H1 (cell line): ENCODE measurements around the gene CAMKMT. TPM values are rescaled to one million over a fixed set of nuclear protein-coding genes. Genes with fewer than 3 reads are reported as not detected.

ENCODE experiments used
- CTCF ChIA-PET: fragments of 300-600 bp; sonication (Branson Sonifier 250); formaldehyde crosslinking; loops from one replicate; lab custom pipeline; 2021; ENCODE audit not compliant: partially characterized antibody; lab: Charles Lee
- POLR2A ChIA-PET: fragments of 300-600 bp; sonication (Branson Sonifier 250); formaldehyde crosslinking; loops from one replicate; lab custom pipeline; 2021; ENCODE audit warnings: inconsistent platforms; ENCODE audit not compliant: partially characterized antibody; lab: Charles Lee
- DNase-seq, 2 experiments: peaks; one replicate each; pipeline versions ENCODE4 v3.0.0 to v3.0.0-alpha.2; 2010 to 2022; ENCODE audit warnings: low spot score in 2 of 2, low read depth in 1 of 2, mixed read lengths in 1 of 2
- FAIRE-seq: peaks from 2 replicates; lab custom pipeline; 2011; peaks lifted over from hg19 to GRCh38; lab: Jason Lieb, UNC
- H2AFZ ChIP-seq: 2 replicates; pipeline ENCODE4 v1.8.1; 2012; ENCODE audit warnings: low read length, inconsistent platforms
- H2AK5ac ChIP-seq: 2 replicates; pipeline ENCODE4 v1.6.1; 2013; ENCODE audit warnings: low read depth, low read length
- H2BK120ac ChIP-seq: replicated peaks from 2 replicates; pipeline ENCODE3; 2013; ENCODE audit warnings: low read depth, low read length, inconsistent platforms
- H2BK12ac ChIP-seq: 2 replicates; pipeline ENCODE4 v1.6.1; 2013; ENCODE audit warnings: low read depth, low read length
- H2BK15ac ChIP-seq: 2 replicates; pipeline ENCODE4 v1.6.1; 2013; ENCODE audit warnings: low read length
- H2BK20ac ChIP-seq: 2 replicates; pipeline ENCODE4 v1.6.1; 2013; ENCODE audit warnings: low read length
- H2BK5ac ChIP-seq: 2 replicates; pipeline ENCODE4 v1.6.1; 2013; ENCODE audit warnings: low read depth, low read length
- H3K14ac ChIP-seq: 2 replicates; pipeline ENCODE4 v1.6.1; 2013; ENCODE audit warnings: inconsistent platforms; ENCODE audit not compliant: insufficient read length
- H3K18ac ChIP-seq: 2 replicates; pipeline ENCODE4 v1.6.1; 2013; ENCODE audit warnings: low read length; ENCODE audit errors: extremely low read depth
- H3K23ac ChIP-seq: 2 replicates; pipeline ENCODE4 v1.6.1; 2013; ENCODE audit warnings: inconsistent platforms; ENCODE audit not compliant: insufficient read length
- H3K23me2 ChIP-seq: 2 replicates; pipeline ENCODE4 v1.6.1; 2013; ENCODE audit warnings: low read depth, low read length
- H3K27ac ChIP-seq: 2 replicates; pipeline ENCODE4 v1.6.1; 2011; ENCODE audit warnings: low read depth, low read length, inconsistent platforms
- H3K27me3 ChIP-seq, 4 experiments: replicated peaks in 1 of 4; 1 replicate in 1 of 4; 2 replicates in 3 of 4; pipeline versions ENCODE4 v1.6.1 to v1.8.1; 2011 to 2013; ENCODE audit warnings: low read length in 3 of 4, mild to moderate bottlenecking in 3 of 4, inconsistent platforms in 2 of 4, mixed read lengths in 2 of 4, moderate library complexity in 1 of 4; ENCODE audit not compliant: control insufficient read depth in 3 of 4, insufficient read depth in 3 of 4; ENCODE audit errors: extremely low read depth in 1 of 4
- H3K36me3 ChIP-seq, 4 experiments: 2 replicates each; pipeline versions ENCODE4 v1.6.1 to v1.8.1; 2011 to 2013; ENCODE audit warnings: mild to moderate bottlenecking in 4 of 4, low read length in 3 of 4, moderate library complexity in 2 of 4, control low read depth in 1 of 4, inconsistent platforms in 1 of 4; ENCODE audit not compliant: insufficient read depth in 4 of 4, control insufficient read depth in 2 of 4
- H3K4ac ChIP-seq: replicated peaks from 2 replicates; pipeline ENCODE3; 2013; ENCODE audit warnings: low read length, low read depth, mixed read lengths, inconsistent platforms; ENCODE audit not compliant: insufficient read length
- H3K4me1 ChIP-seq, 4 experiments: replicated peaks in 1 of 4; 1 replicate in 1 of 4; 2 replicates in 3 of 4; pipeline versions ENCODE4 v1.6.1 to v1.8.1; 2011 to 2013; ENCODE audit warnings: low read length in 3 of 4, inconsistent platforms in 2 of 4, mixed read lengths in 1 of 4; ENCODE audit not compliant: insufficient read depth in 4 of 4, control insufficient read depth in 3 of 4
- H3K4me2 ChIP-seq, 2 experiments: 2 replicates each; pipeline versions ENCODE4 v1.6.1 to v1.8.1; 2011 to 2013; ENCODE audit warnings: low read depth in 2 of 2, low read length in 2 of 2, control low read depth in 1 of 2, inconsistent platforms in 1 of 2, mild to moderate bottlenecking in 1 of 2; ENCODE audit not compliant: insufficient read depth in 1 of 2
- H3K4me3 ChIP-seq, 4 experiments: fragments of 200-600, 300-600 bp in 1 of 4; sonication (generic), shearing (Covaris generic), sonication (Bioruptor Twin) in 1 of 4; 2 replicates each; pipeline versions ENCODE4 v1.5.1 to v1.8.1; 2011 to 2016; ENCODE audit warnings: low read length in 4 of 4, low read depth in 3 of 4, control low read depth in 2 of 4, inconsistent platforms in 2 of 4, mild to moderate bottlenecking in 2 of 4, mixed read lengths in 1 of 4, moderate library complexity in 1 of 4; ENCODE audit not compliant: insufficient read depth in 2 of 4; ENCODE audit errors: extremely low read depth in 1 of 4
- H3K56ac ChIP-seq: replicated peaks from 2 replicates; pipeline ENCODE3; 2013; ENCODE audit warnings: low read depth, mild to moderate bottlenecking, mixed read lengths, low read length, inconsistent platforms; ENCODE audit not compliant: insufficient read length
- H3K79me1 ChIP-seq: 2 replicates; pipeline ENCODE4 v1.6.1; 2013; ENCODE audit warnings: low read depth, low read length, control low read depth
- H3K79me2 ChIP-seq, 2 experiments: 2 replicates each; pipeline versions ENCODE4 v1.6.1 to v1.8.1; 2012 to 2013; ENCODE audit warnings: low read length in 2 of 2, mild to moderate bottlenecking in 2 of 2, inconsistent platforms in 1 of 2; ENCODE audit not compliant: insufficient read depth in 2 of 2, control insufficient read depth in 1 of 2
- H3K9ac ChIP-seq, 4 experiments: replicated peaks in 1 of 4; 1 replicate in 1 of 4; 2 replicates in 3 of 4; pipeline versions ENCODE4 v1.6.1 to v1.8.1; 2011 to 2013; ENCODE audit warnings: low read depth in 3 of 4, low read length in 3 of 4, control low read depth in 2 of 4, mild to moderate bottlenecking in 2 of 4, moderate library complexity in 2 of 4, inconsistent platforms in 1 of 4; ENCODE audit errors: extremely low read depth in 1 of 4
- H3K9me3 ChIP-seq, 2 experiments: 2 replicates each; pipeline versions ENCODE4 v1.6.1 to v1.8.1; 2012 to 2013; ENCODE audit warnings: mild to moderate bottlenecking in 2 of 2, moderate library complexity in 2 of 2, control low read depth in 1 of 2, inconsistent platforms in 1 of 2, low read depth in 1 of 2, low read length in 1 of 2, mixed read lengths in 1 of 2; ENCODE audit not compliant: insufficient read depth in 2 of 2
- H4K20me1 ChIP-seq, 2 experiments: replicated peaks in 1 of 2; 2 replicates each; pipeline versions ENCODE3 to v1.8.1; 2011 to 2013; ENCODE audit warnings: inconsistent platforms in 2 of 2, low read length in 2 of 2, mild to moderate bottlenecking in 1 of 2; ENCODE audit not compliant: insufficient read depth in 2 of 2, control insufficient read depth in 1 of 2
- H4K5ac ChIP-seq: 2 replicates; pipeline ENCODE4 v1.6.1; 2013; ENCODE audit warnings: low read length, low read depth, mixed read lengths, inconsistent platforms; ENCODE audit not compliant: insufficient read length
- H4K8ac ChIP-seq: 2 replicates; pipeline ENCODE4 v1.8.0; 2013; ENCODE audit warnings: mild to moderate bottlenecking, moderate library complexity, low read length, inconsistent platforms; ENCODE audit not compliant: insufficient read depth; ENCODE audit errors: extremely low read depth
- H4K91ac ChIP-seq: replicated peaks from 2 replicates; pipeline ENCODE3; 2013; ENCODE audit warnings: low read length, mixed read lengths, inconsistent platforms; ENCODE audit not compliant: insufficient read length
- BACH1 ChIP-seq: IDR thresholded peaks from 2 replicates; pipeline ENCODE4 v1.6.1; 2012; ENCODE audit warnings: low read length, improper control_type of control experiment
- SAP30 ChIP-seq: fragments of 300-600 bp; sonication (generic); IDR thresholded peaks from 2 replicates; pipeline ENCODE4 v1.7.1; 2012; ENCODE audit warnings: low read length, moderate library complexity, mild to moderate bottlenecking, inconsistent platforms; ENCODE audit not compliant: insufficient read depth, insufficient replicate concordance
- WGBS, 2 experiments: shearing (Covaris generic) in 1 of 2; methylation state at CpG; one replicate each; pipeline versions ENCODE4 v1.1.6 to v1.1.7; 2013 to 2015; ENCODE audit warnings: low lambda C conversion rate in 2 of 2, mixed read lengths in 2 of 2, inconsistent platforms in 1 of 2, low coverage in 1 of 2, missing lambda C conversion rate in 1 of 2; ENCODE audit not compliant: insufficient replicate concordance in 2 of 2, insufficient coverage in 1 of 2, insufficient read length in 1 of 2; ENCODE audit errors: extremely low coverage in 1 of 2, missing lambda C conversion rate in 1 of 2; 5-methylcytosine and 5-hydroxymethylcytosine counted together
- polyA plus RNA-seq, 7 experiments: library from polyadenylated mRNA; depleted of rRNA in 3 of 7; stranded (reverse) in 5 of 7; unstranded in 2 of 7; fragments of >200 nt in 5 of 7; fragments of 200-250 nt in 2 of 7; gene quantifications; 1 replicate in 5 of 7; 2 replicates in 1 of 7; 4 replicates in 1 of 7; pipeline versions ENCODE4 v1.2.1 to v1.2.3, GENCODE V29; 2011 to 2013; ENCODE audit warnings: missing spikeins in 2 of 7, mixed read lengths in 2 of 7
- total RNA-seq: library from RNA; stranded (reverse); fragmentation: NEBNext Ultra II Directional; extraction: Animal tissue kit (Norgen Biotek cat#: 25700); gene quantifications from 2 replicates; pipeline ENCODE4 v1.2.1, GENCODE V29; 2021
- TF ChIP-seq, protein P1 (sequence below): IDR thresholded peaks from 2 replicates; pipeline ENCODE4 v1.6.1; 2012; ENCODE audit warnings: inconsistent platforms
- TF ChIP-seq, protein P2 (sequence below): IDR thresholded peaks from 2 replicates; pipeline ENCODE4 v1.6.1; 2011; ENCODE audit warnings: low read depth, mild to moderate bottlenecking, low read length; ENCODE audit not compliant: insufficient read depth

Gene CAMKMT
- total and polyA plus RNA-seq, 2 of the 8 experiments (the other 6 are each of a cell fraction or from before 2014, with no cell fraction given), result 14.7 to 22.4 TPM

DNA sequence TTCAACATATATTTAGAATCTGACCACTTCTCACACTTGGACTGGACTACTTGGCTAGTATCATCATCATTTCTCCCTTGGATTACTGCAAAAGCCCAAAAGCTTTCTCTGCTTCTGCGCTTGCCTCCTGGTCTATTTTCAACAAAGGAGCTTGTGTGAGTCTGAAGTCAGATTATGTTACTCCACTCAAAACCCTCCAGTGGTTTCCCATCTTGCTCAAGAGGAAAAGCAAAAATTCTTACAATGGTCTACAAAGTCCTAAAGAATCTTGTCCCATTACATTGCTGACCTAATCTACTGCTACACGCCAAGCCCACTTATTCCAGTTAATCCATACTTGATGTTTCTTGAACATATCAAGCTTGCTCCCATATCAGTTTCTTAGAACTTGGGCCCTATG is 10.1 kb upstream of the CAMKMT start:
- H3K14ac ChIP-seq, result no peak overlapping the region
- H3K27ac ChIP-seq, result no peak overlapping the region
- H3K23me2 ChIP-seq, result no peaks in the 10 kb centered on the region
- FAIRE-seq, result no peak
- TF ChIP-seq BACH1, result no peak
- TF ChIP-seq, protein P1, sequence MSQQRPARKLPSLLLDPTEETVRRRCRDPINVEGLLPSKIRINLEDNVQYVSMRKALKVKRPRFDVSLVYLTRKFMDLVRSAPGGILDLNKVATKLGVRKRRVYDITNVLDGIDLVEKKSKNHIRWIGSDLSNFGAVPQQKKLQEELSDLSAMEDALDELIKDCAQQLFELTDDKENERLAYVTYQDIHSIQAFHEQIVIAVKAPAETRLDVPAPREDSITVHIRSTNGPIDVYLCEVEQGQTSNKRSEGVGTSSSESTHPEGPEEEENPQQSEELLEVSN, result no peak
- TF ChIP-seq, protein P2, sequence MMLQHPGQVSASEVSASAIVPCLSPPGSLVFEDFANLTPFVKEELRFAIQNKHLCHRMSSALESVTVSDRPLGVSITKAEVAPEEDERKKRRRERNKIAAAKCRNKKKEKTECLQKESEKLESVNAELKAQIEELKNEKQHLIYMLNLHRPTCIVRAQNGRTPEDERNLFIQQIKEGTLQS, result no peak
- no peak for TF ChIP-seq SAP30
- no peak overlapping the region for H2BK15ac ChIP-seq
- H2BK120ac ChIP-seq, result no peak overlapping the region
- H3K79me2 ChIP-seq, result no peaks in the 10 kb centered on the region
- ChIA-PET POLR2A (interaction anchor here (1.8 kb wide), 1 partner anchor 9 kb away, joined by 6 read pairs; the partner anchor contains the start of genes CAMKMT and PREPL), CTCF (interaction anchor here (0.6 to 1.1 kb wide), 4 partner anchors 9 to 341 kb away, joined by 3 to 4 read pairs (median 3); no protein-coding TSS in a partner anchor)
- H3K4me3 ChIP-seq, result no peak overlapping the region
- H3K18ac ChIP-seq, result no peak overlapping the region
- 0 out of 7 replicates have a peak, but pooled peaks cover 0 to 2% (median 0%) of the 10 kb centered on the region in 4 experiments for H3K4me1 ChIP-seq
- DNase-seq, result no peak
- no peaks in the 10 kb centered on the region for H4K20me1 ChIP-seq
- no peak overlapping the region for H4K91ac ChIP-seq
- WGBS, 2 experiments, result 94% methylated on average over 2 of the region's 2 CpGs; no CpG with 5 or more reads in 1 of the 2 experiments
- H3K9me3 ChIP-seq, result no peaks in the 10 kb centered on the region
- H2BK5ac ChIP-seq, result no peak overlapping the region
- H3K23ac ChIP-seq, result no peak overlapping the region
- no peak overlapping the region for H4K8ac ChIP-seq
- H2BK12ac ChIP-seq, result no peak overlapping the region
- no peaks in the 10 kb centered on the region for H3K79me1 ChIP-seq
- H2AK5ac ChIP-seq, result no peak overlapping the region
- H3K56ac ChIP-seq, result no peak overlapping the region
- no peak overlapping the region for H2BK20ac ChIP-seq
- H2AFZ ChIP-seq, result no peak overlapping the region
- no peak overlapping the region for H3K9ac ChIP-seq
- no peaks in the 10 kb centered on the region for H3K36me3 ChIP-seq
- no peak overlapping the region for H3K4ac ChIP-seq
- H3K27me3 ChIP-seq, result no peaks in the 10 kb centered on the region
- H3K4me2 ChIP-seq, result no peak overlapping the region
- H4K5ac ChIP-seq, result no peak overlapping the region
